ENCODE results near the gene TXN. TPM values are rescaled to one million over a fixed set of nuclear protein-coding genes. Genes with fewer than 3 reads are reported as not detected.

TXN gene
- total and polyA plus RNA-seq, 2 of the 4 experiments (the other 2 are of a cell fraction): 277 to 578 TPM

DNA sequence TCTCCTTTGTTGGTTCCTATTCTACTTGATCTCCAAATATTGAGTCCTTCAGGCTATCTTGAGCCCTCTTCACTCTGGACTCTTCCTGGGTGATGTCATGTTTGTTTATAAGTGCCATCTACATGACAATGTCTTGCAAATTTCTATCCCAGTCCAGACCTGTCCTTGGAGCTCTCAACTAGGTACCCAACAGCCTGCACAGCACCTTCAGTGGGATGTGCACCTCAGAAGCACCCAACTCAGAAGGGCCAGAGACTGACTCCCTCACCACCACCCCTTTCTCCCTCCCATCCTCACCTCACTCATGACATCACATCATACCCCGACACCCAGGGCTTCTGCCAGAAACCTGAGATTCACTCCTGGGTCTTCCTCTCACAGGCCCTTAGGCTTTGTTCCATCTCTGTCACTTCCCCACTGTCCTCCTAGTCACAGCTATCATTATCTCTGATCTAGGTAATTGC lies 14.4 kb downstream of the TXN start:
- no peak overlapping the region for H2AFZ ChIP-seq (replicated peaks; ENCODE audit: low read length, poor library complexity)
- intact Hi-C loops (cut with micrococcal nuclease) (no loop called here), in situ Hi-C loops (cut with MboI; ENCODE audit: low sequenced_read_pairs) (no loop called here), dilution Hi-C loops (cut with HindIII; ENCODE audit: low sequenced_read_pairs, unreplicated experiment) (no loop called here)
- H2BK15ac ChIP-seq (ENCODE audit: low read depth, low read length): no peak overlapping the region
- DNase-seq (no peak), ATAC-seq (ENCODE audit: low read depth) (peak; percentile 24)
- no peak overlapping the region for H4K5ac ChIP-seq (ENCODE audit: low read depth, low read length)
- no peak overlapping the region for H4K91ac ChIP-seq (ENCODE audit: insufficient read depth, low read depth, low read length)
- H3K9me3 ChIP-seq (ENCODE audit: control insufficient read depth, insufficient read depth, low read length): no peaks in the 10 kb centered on the region
- H3K56ac ChIP-seq (ENCODE audit: extremely low read depth, insufficient read depth, low read length): no peak overlapping the region
- peak overlapping the region; percentile 45; the same call in 1 of the 2 replicates for H3K14ac ChIP-seq (replicated peaks; ENCODE audit: low read depth, low read length)
- no peak overlapping the region for H3K9ac ChIP-seq (ENCODE audit: low read depth, low read length)
- peaks cover 11 to 20% of the 10 kb centered on the region in 2 experiments for H3K79me1 ChIP-seq (ENCODE audit: low read depth in 1 of 2, low read length in 2 of 2)
- no peak overlapping the region for H3K4me2 ChIP-seq (ENCODE audit: low read depth, low read length)
- no peak for TF ChIP-seq CHD1 (IDR thresholded peaks at IDR 0.05; ENCODE audit: low read depth, low read length)
- 0 out of 2 replicates have a peak, but pooled peaks have one; percentile 24 for TF ChIP-seq POLR2A (IDR thresholded peaks at IDR 0.05; ENCODE audit: low read depth, low read length)
- H3K27ac ChIP-seq (ENCODE audit: insufficient read depth, low read length): no peak overlapping the region
- no peak overlapping the region; a peak in 1 of 4 replicates for H4K8ac ChIP-seq (ENCODE audit: low read depth in 2 of 2, low read length in 2 of 2)
- H3K18ac ChIP-seq (ENCODE audit: low read depth, low read length): no peak overlapping the region
- H3K9me1 ChIP-seq (ENCODE audit: insufficient read depth, low read length): no peaks in the 10 kb centered on the region
- H3K27me3 ChIP-seq (ENCODE audit: control insufficient read depth, insufficient read depth, low read length): no peaks in the 10 kb centered on the region
- no peak overlapping the region for H2BK20ac ChIP-seq (ENCODE audit: low read depth, low read length)
- peaks cover 3% of the 10 kb centered on the region for H3K4me1 ChIP-seq (ENCODE audit: control insufficient read depth, insufficient read depth, low read length)
- H2BK120ac ChIP-seq (ENCODE audit: low read depth, low read length): 0 out of 2 replicates have a peak overlapping the region, but pooled peaks have one; percentile 6
- BruUV-seq (replicated peaks): no TSS peak
- H2AK5ac ChIP-seq (ENCODE audit: low read depth, low read length): no peak overlapping the region
- WGBS, 2 experiments (ENCODE audit: extremely low coverage in 2 of 2, insufficient read length in 1 of 2): 75% methylated on average over 1 of the region's 1 CpG; no CpG with 5 or more reads in 1 of the 2 experiments
- H4K20me1 ChIP-seq (ENCODE audit: insufficient read depth, low read length): peaks cover 13% of the 10 kb centered on the region; the same call in 1 of the 2 replicates
- ChIA-PET CTCF (no interaction called here), POLR2A (ENCODE audit: unreplicated experiment) (no interaction called here)
- peak overlapping the region; percentile 15 for H2BK5ac ChIP-seq (ENCODE audit: low read depth, low read length, poor library complexity, severe bottlenecking)
- H2AK9ac ChIP-seq (replicated peaks; ENCODE audit: low read depth, low read length, poor library complexity): no peak overlapping the region
- no peak overlapping the region for H3K4me3 ChIP-seq (ENCODE audit: insufficient read depth, low read depth, low read length)
- no peak overlapping the region for H3K23ac ChIP-seq (ENCODE audit: low read depth, low read length)
- no peak overlapping the region for H3K4ac ChIP-seq (ENCODE audit: low read depth, low read length)
- H3K36me3 ChIP-seq (ENCODE audit: control insufficient read depth, insufficient read depth, low read length): peaks cover 27% of the 10 kb centered on the region

Data from IMR-90 (cell line).